Measurements from ENCODE around the gene CNTFR. TPM values are rescaled to one million over a fixed set of nuclear protein-coding genes. Genes with fewer than 3 reads are reported as not detected.
"Not testable (repeated sequence)": the region's sequence is repeated elsewhere in the genome, so short reads cannot be mapped to it uniquely, and the experiment has no call there.

Gene CNTFR
- total RNA-seq, 4 donors from 2014 or later = 19.8 to 40.9 (median 34.7) TPM

DNA sequence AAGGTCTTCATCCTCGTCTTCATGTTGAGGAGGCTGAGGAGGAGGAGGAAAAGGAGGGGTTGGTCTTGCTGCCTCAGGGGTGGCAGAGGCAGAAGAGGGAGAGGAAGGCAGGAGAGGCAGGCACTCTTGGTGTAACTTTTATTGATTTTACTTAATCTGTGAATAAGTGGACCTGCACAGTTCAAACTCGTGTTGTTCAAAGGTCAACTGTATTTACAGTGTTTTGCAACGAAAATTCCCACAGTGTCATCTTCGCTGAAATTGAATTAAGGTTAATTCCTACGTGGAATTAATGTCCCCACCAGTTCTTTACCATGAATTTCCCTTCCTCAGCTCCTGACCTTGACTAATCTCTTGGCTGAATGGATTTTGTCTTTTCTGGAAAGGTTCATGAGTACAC, 45.5 kb downstream of the CNTFR start:
- TF ChIP-seq POLR2A (IDR thresholded peaks at IDR 0.05) = no peak
- TF ChIP-seq EP300 (IDR thresholded peaks at IDR 0.05) = no peak
- TF ChIP-seq, protein P1, sequence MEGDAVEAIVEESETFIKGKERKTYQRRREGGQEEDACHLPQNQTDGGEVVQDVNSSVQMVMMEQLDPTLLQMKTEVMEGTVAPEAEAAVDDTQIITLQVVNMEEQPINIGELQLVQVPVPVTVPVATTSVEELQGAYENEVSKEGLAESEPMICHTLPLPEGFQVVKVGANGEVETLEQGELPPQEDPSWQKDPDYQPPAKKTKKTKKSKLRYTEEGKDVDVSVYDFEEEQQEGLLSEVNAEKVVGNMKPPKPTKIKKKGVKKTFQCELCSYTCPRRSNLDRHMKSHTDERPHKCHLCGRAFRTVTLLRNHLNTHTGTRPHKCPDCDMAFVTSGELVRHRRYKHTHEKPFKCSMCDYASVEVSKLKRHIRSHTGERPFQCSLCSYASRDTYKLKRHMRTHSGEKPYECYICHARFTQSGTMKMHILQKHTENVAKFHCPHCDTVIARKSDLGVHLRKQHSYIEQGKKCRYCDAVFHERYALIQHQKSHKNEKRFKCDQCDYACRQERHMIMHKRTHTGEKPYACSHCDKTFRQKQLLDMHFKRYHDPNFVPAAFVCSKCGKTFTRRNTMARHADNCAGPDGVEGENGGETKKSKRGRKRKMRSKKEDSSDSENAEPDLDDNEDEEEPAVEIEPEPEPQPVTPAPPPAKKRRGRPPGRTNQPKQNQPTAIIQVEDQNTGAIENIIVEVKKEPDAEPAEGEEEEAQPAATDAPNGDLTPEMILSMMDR (IDR thresholded peaks at IDR 0.05) = no peak
- peaks cover 0 to 9% of the 10 kb centered on the region in 2 donors for H3K27me3 ChIP-seq
- no peak overlapping the region for H3K27ac ChIP-seq
- H3K36me3 ChIP-seq = no peaks in the 10 kb centered on the region
- no peak overlapping the region for H3K4me3 ChIP-seq
- WGBS, 2 donors = 70% methylated on average over 5 of the region's 5 CpGs
- DNase-seq (ENCODE audit: low spot score in 2 of 2) = no peak
- H3K4me1 ChIP-seq = peaks cover 0 to 22% (median 7%) of the 10 kb centered on the region in 4 donors
- no peaks in the 10 kb centered on the region for H3K9me3 ChIP-seq

DNA sequence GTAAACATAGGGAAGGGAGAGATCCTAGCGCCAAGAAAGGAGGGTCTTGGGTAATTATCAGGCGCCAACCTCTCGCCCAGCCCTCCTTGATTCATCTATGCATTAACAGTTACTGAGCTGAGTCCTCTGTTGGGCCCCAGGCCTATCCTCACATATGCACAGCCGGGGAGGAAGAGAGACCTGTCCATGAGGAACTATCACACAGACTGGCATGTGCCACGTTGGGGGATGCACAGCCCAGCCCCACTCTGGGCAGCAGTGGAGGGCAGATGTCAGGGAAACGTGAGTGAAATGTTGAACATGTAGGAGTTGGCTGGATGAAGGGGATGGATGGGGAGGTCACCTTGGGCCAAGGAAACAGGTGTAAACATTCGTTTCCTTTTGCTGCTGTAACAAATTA, 48.0 kb downstream of the CNTFR start:
- DNase-seq (ENCODE audit: low spot score in 2 of 2) = no peak

DNA sequence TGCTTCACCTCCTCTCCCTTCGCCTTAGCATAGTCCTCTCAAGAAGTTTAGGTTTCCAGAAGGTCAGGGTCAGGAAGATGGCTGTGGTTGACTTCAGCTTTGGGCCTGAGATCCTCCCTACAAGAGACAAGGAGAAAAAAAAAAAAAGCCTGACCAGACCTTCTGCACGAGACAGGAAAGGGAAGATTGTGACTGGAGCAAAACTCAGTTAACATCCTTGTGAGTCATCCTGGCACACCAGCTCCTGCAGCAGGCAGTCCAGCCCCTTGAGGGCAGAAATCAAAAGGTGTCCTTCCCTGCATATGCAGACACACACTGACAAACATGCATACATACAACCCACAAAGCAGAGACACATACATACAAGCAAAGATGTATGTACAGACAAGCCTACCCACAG, 48.7 kb downstream of the CNTFR start:
- H3K9me3 ChIP-seq = no peaks in the 10 kb centered on the region
- no peak for DNase-seq (ENCODE audit: low spot score in 2 of 2)
- H3K4me3 ChIP-seq = no peak overlapping the region
- H3K27ac ChIP-seq = no peak overlapping the region
- no peaks in the 10 kb centered on the region for H3K4me1 ChIP-seq
- peaks cover 0 to 3% of the 10 kb centered on the region in 2 donors for H3K27me3 ChIP-seq
- TF ChIP-seq, protein P1 (IDR thresholded peaks at IDR 0.05) = no peak
- TF ChIP-seq EP300 (IDR thresholded peaks at IDR 0.05) (no peak), POLR2A (IDR thresholded peaks at IDR 0.05) (no peak)
- H3K36me3 ChIP-seq = no peaks in the 10 kb centered on the region
- WGBS, 2 donors = 66 to 76% methylated on average over 2 of the region's 2 CpGs

More for the DNA sequence above, 48.0 kb downstream of the CNTFR start:
- Histone ChIP-seq H3K36me3 (no peaks in the 10 kb centered on the region), H3K4me3 (no peak overlapping the region), H3K4me1 (peaks cover 0 to 4% (median 2%) of the 10 kb centered on the region in 4 donors), H3K9me3 (no peaks in the 10 kb centered on the region), H3K27ac (no peak overlapping the region), H3K27me3 (peaks cover 0 to 3% of the 10 kb centered on the region in 2 donors)
- WGBS, 2 donors = 77 to 82% methylated on average over 7 of the region's 7 CpGs
- TF ChIP-seq, protein P1 (IDR thresholded peaks at IDR 0.05) = no peak
- TF ChIP-seq EP300 (IDR thresholded peaks at IDR 0.05) (no peak), POLR2A (IDR thresholded peaks at IDR 0.05) (no peak)

DNA sequence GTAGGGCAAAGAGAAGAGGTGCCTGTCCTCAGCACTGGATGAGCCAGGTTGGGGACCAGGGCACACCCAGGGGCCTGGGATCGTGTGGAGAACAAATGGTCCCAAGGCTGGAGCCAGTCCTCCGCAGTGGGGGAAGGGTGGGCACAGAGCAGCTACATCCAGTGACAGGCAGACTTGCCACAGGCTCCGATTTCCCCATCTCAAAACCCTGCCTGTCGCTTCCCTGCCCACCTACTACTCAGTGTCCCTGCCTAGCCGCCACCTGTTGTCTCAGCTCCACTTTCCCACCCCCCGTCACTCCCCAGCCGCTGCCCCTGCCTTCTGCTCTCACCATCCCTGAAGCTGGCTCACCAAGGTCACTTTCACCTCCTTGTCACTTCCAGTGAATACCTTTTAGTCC, 52.8 kb downstream of the CNTFR start:
- H3K27me3 ChIP-seq = no peaks in the 10 kb centered on the region
- TF ChIP-seq POLR2A (IDR thresholded peaks at IDR 0.05) (no peak), EP300 (IDR thresholded peaks at IDR 0.05) (no peak)
- TF ChIP-seq, protein P1 (IDR thresholded peaks at IDR 0.05) = no peak
- no peak for DNase-seq (ENCODE audit: low spot score in 2 of 2)

DNA sequence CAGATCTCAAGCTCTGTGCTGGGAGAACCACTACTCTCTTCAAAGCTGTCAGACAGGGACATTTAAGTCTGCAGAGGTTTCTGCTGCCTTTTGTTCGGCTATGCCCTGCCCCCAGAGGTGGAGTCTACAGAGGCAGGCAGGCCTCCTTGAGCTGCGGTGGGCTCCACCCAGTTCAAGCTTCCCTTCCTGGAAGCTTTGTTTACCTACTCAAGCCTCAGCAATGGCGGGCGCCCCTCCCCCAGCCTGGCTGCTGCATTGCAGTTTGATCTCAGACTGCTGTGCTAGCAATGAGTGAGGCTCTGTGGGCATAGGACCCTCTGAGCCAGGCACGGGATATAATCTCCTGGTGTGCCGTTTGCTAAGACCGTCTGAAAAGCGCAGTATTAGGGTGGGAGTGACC, 57.5 kb downstream of the CNTFR start:
- H3K27ac ChIP-seq; H3K27me3 ChIP-seq; DNase-seq (ENCODE audit: low spot score in 2 of 2); H3K36me3 ChIP-seq; H3K4me3 ChIP-seq; H3K4me1 ChIP-seq: not testable (repeated sequence)
- H3K9me3 ChIP-seq = peaks cover 0 to 12% (median 0%) of the 10 kb centered on the region in 4 donors
- WGBS, 2 donors = 87 to 97% methylated on average over 6 to 7 of the region's 8 CpGs

More for the DNA sequence above, 52.8 kb downstream of the CNTFR start:
- WGBS, 2 donors = 69% methylated on average over 7 of the region's 7 CpGs
- Histone ChIP-seq H3K4me1 (no peaks in the 10 kb centered on the region), H3K27ac (no peak overlapping the region), H3K36me3 (no peaks in the 10 kb centered on the region), H3K9me3 (peaks cover 0 to 10% (median 0%) of the 10 kb centered on the region in 4 donors), H3K4me3 (no peak overlapping the region)

DNA sequence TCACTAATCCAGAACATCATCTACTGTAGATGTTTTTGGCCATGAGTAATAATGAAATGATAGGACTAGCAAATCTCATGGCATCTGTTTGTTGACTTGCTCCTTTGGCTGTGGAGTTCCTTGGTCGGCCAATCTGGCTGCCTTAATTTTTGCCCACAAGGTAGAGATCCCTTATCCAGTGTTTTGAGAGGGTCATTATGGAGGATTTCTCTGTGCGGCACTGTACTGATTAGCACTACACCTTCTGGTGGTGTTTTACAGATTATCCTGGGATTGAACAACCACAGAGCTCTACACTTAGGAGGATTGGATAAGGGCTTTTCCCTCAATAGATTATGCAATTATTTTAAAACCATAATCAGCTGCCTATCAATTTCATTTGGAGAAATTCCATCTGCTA, 63.5 kb downstream of the CNTFR start:
- no peak for DNase-seq (ENCODE audit: low spot score in 2 of 2)
- TF ChIP-seq, protein P1 (IDR thresholded peaks at IDR 0.05) = no peak
- TF ChIP-seq POLR2A (IDR thresholded peaks at IDR 0.05) = no peak
- WGBS, 2 donors = 80 to 89% methylated on average over 2 of the region's 2 CpGs

More for the DNA sequence above, 63.5 kb downstream of the CNTFR start:
- Histone ChIP-seq H3K9me3 (no peaks in the 10 kb centered on the region), H3K4me1 (peaks cover 0 to 22% (median 5%) of the 10 kb centered on the region in 4 donors), H3K27ac (no peak overlapping the region), H3K36me3 (no peaks in the 10 kb centered on the region), H3K27me3 (no peaks in the 10 kb centered on the region), H3K4me3 (no peak overlapping the region)
